ENCODE results near the gene MAPK4.

MAPK4 gene

DNA sequence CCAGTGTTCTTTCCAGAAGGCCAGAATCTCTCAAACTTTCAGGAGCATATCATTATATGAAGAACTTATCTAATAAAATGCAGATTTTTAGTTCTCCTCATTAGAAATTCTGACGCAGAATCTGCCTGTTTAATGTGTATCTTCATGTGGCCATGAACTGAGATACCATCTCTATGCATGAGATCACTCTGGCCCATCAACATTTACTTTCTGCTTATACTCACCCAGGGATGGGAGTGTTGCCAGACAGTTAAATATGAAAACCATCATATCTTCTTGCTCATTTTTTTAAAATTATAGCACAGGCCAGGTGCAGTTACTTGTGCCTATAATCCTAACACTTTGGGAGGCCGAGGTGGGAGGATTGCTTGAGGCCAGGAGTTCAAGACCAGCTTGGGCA lies 60.4 kb downstream of the MAPK4 start:
- DNase-seq (ENCODE audit: extremely low read depth, low read depth) = no peak
- TF ChIP-seq, protein P1, sequence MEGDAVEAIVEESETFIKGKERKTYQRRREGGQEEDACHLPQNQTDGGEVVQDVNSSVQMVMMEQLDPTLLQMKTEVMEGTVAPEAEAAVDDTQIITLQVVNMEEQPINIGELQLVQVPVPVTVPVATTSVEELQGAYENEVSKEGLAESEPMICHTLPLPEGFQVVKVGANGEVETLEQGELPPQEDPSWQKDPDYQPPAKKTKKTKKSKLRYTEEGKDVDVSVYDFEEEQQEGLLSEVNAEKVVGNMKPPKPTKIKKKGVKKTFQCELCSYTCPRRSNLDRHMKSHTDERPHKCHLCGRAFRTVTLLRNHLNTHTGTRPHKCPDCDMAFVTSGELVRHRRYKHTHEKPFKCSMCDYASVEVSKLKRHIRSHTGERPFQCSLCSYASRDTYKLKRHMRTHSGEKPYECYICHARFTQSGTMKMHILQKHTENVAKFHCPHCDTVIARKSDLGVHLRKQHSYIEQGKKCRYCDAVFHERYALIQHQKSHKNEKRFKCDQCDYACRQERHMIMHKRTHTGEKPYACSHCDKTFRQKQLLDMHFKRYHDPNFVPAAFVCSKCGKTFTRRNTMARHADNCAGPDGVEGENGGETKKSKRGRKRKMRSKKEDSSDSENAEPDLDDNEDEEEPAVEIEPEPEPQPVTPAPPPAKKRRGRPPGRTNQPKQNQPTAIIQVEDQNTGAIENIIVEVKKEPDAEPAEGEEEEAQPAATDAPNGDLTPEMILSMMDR (IDR thresholded peaks at IDR 0.05; ENCODE audit: low read depth, low read length) = no peak

DNA sequence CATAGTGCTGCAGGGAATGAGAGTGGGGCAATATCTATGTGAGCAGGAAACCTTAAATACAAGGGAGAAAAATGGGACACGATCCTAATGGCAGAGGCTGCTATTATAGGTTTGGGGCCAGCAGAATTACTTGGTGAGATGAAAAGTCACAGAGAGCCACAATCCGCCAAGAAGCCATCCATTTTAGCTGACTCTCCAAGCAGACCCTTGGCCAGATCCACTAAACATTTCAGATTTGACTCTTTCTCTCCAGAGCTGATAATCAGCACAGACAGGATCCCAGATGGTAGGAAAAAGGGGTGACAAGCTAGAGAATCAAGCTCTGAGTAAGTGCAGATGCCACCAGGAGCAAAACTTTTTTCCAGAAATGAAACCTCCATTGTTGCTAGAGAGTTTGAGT lies 61.5 kb downstream of the MAPK4 start:
- TF ChIP-seq, protein P1 (IDR thresholded peaks at IDR 0.05; ENCODE audit: low read depth, low read length) = no peak

DNA sequence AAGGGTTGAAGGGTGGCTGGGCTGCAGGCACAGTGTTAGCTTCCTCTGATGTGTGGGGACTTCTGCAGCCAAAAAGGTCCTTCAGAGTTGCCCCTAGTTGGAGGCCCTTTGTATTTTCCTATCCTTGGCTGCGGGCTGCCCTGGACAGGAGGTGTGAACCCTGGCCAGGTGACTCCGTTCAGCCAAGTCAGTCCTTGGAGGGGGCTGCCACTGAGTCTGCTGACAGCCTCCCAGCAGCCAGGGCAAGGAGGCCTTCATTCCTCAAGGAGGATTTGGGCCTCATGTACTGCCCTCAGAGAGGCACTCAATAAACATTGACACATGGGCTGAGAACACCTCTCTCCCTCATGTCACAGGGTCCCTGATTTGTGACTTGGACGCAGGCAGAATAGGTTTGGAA lies 62.4 kb downstream of the MAPK4 start:
- no peak for DNase-seq (ENCODE audit: extremely low read depth, low read depth)
- TF ChIP-seq, protein P1 (IDR thresholded peaks at IDR 0.05; ENCODE audit: low read depth, low read length) = no peak

More for the DNA sequence above, 61.5 kb downstream of the MAPK4 start:
- DNase-seq (ENCODE audit: extremely low read depth, low read depth) = no peak

DNA sequence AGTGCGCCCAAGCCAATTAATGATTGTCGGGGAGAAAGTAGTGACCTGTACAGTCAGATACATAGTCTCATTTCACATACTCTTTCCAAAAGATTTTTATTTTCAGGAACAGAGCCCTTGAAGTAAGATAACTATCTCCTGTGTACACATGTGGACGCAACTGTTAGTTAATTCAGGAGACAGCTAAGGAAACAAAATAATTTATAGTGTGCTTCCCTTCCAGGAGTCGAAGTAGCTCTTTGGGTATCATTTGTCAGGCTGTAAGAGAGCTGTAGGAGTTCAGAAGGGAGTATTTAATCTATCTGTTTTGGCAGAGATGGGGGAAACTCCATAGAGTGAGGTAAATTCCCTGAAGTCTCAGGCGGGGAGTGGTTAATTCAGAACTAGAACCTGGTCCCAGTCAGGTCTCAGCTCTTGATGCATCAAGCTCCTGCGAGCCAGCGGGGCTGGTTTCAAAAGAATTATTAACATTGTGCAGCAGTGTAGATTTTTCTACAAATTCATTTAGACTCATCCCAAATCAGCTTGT lies 63.0 kb downstream of the MAPK4 start:
- TF ChIP-seq, protein P1 (IDR thresholded peaks at IDR 0.05; ENCODE audit: low read depth, low read length) = no peak
- DNase-seq (ENCODE audit: extremely low read depth, low read depth) = no peak

DNA sequence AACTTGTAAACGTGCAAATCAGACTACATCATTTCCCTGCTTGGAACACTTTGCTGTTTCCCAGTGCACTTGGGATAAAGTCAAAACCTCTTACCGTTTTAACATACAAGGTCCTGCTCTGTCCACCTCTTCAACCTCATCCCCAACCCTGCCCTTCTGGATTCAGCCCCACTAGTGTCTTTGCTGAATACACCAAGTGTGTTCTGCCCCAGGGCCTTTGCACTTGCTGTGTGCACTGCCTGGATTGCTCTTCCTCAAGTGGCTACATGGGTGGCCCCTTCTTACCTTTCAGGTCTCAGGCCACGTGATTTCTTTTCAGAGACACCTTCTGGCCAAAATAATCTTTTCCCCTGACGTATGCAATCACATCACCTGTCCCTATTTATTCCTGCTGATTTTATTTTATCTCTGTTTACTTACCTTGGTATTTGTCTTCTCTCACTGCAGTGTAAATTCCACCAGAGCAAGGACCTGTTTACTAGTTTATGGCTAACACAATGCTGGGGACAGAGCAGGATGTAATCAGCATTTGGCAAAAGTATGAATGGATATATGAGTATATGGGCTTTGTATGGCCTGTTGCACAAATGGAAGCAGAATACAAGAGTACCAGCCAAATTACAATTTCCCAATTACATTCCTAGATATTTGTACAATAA lies 63.9 kb downstream of the MAPK4 start:
- DNase-seq (ENCODE audit: extremely low read depth, low read depth) = no peak
- TF ChIP-seq, protein P1 (IDR thresholded peaks at IDR 0.05; ENCODE audit: low read depth, low read length) = no peak

DNA sequence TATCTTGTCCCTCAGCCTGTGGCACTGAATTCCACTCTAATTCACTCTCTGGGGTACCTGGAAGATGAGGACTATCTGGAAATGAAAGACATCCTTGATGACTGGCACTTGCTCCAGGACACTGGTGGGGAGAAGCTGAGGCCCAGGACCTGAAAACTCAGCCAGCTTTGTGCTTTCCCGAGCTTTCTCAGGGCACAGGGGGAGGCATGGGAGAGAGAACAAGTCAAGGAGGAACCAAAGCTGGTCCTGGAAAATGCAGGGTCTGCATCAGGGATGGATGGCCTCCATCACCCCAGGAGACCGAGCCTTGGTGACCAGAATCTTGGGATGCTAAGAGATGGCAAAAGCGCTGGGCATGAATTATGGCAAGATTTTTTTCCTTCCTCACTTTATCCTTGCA lies 65.1 kb downstream of the MAPK4 start:
- TF ChIP-seq, protein P1 (IDR thresholded peaks at IDR 0.05; ENCODE audit: low read depth, low read length) = no peak
- no peak for DNase-seq (ENCODE audit: extremely low read depth, low read depth)

DNA sequence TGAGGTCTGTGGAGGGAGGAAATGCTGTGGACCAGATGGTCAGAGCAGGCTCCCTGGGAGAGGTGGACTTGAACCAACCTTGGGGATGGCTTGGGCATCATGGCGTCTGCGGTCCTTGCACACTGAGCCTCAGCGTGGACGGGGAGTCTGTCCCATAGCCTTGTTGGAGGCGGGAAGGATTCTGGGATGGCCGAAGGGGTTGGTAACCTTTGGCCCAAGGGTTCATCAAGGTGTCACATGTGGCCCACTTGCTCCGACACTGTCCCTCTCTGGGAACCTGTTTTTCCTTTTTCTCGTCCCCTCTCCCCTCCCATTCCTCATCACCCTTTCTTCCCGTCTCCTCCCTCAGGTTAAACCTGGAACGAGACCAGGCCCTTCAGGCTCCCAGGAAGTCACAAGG lies 66.4 kb downstream of the MAPK4 start:
- TF ChIP-seq, protein P1 (IDR thresholded peaks at IDR 0.05; ENCODE audit: low read depth, low read length) = no peak
- DNase-seq (ENCODE audit: extremely low read depth, low read depth) = no peak
